Fibroblast of lung (primary cell): ENCODE data around the gene MYOC. TPM values are rescaled to one million over a fixed set of nuclear protein-coding genes. Genes with fewer than 3 reads are reported as not detected.

Experiments used
- DNase-seq, 2 donors: peaks; one replicate each; pipeline versions ENCODE4 v3.0.0 to v3.0.0-alpha.2; 2010; ENCODE audit warnings: low read depth in 2 of 2
- H2AFZ ChIP-seq: 2 replicates; pipeline ENCODE4 v1.5.1; 2012; ENCODE audit warnings: low read length, control low read depth, inconsistent platforms
- H3K27ac ChIP-seq: 2 replicates; pipeline ENCODE4 v1.5.1; 2011; ENCODE audit warnings: low read length, control low read depth; ENCODE audit not compliant: insufficient read depth
- H3K27me3 ChIP-seq: 2 replicates; pipeline ENCODE4 v1.5.1; 2011; ENCODE audit warnings: mild to moderate bottlenecking, low read length; ENCODE audit not compliant: control insufficient read depth, insufficient read depth
- H3K36me3 ChIP-seq: 2 replicates; pipeline ENCODE4 v1.5.1; 2011; ENCODE audit warnings: low read length; ENCODE audit not compliant: control insufficient read depth, insufficient read depth
- H3K4me1 ChIP-seq: 2 replicates; pipeline ENCODE4 v1.5.1; 2011; ENCODE audit warnings: low read length; ENCODE audit not compliant: control insufficient read depth, insufficient read depth; ENCODE audit errors: extremely low read depth
- H3K4me2 ChIP-seq: 2 replicates; pipeline ENCODE4 v1.5.1; 2011; ENCODE audit warnings: low read length, control low read depth; ENCODE audit not compliant: insufficient read depth; ENCODE audit errors: extremely low read depth
- H3K4me3 ChIP-seq, 4 experiments: fragments of 200-600 bp in 1 of 4; sonication (generic) in 1 of 4; replicated peaks in 1 of 4; 2 replicates each; pipeline ENCODE4 v1.5.1; 2011 to 2016; ENCODE audit warnings: low read length in 4 of 4, low read depth in 3 of 4, mild to moderate bottlenecking in 3 of 4, control low read depth in 2 of 4, inconsistent platforms in 1 of 4, mixed read lengths in 1 of 4; ENCODE audit not compliant: insufficient read depth in 1 of 4; ENCODE audit errors: control extremely low read depth in 1 of 4
- H3K79me2 ChIP-seq: 2 replicates; pipeline ENCODE4 v1.5.1; 2012; ENCODE audit warnings: mild to moderate bottlenecking, low read length, inconsistent platforms; ENCODE audit not compliant: control insufficient read depth, insufficient read depth
- H3K9ac ChIP-seq: 2 replicates; pipeline ENCODE4 v1.5.1; 2011; ENCODE audit warnings: mild to moderate bottlenecking, low read length, control low read depth; ENCODE audit not compliant: insufficient read depth
- H3K9me3 ChIP-seq: 2 replicates; pipeline ENCODE4 v1.5.1; 2012; ENCODE audit warnings: low read depth, low read length; ENCODE audit not compliant: control insufficient read depth, insufficient read depth
- H4K20me1 ChIP-seq: 2 replicates; pipeline ENCODE4 v1.5.1; 2011; ENCODE audit warnings: low read length; ENCODE audit not compliant: control insufficient read depth, insufficient read depth; ENCODE audit errors: extremely low read depth
- EZH2 ChIP-seq: IDR thresholded peaks from 2 replicates; pipeline ENCODE4 v1.5.1; 2012; ENCODE audit warnings: low read length, control low read depth, mild to moderate bottlenecking; ENCODE audit errors: missing control alignments
- polyA plus RNA-seq, 2 donors: library from polyadenylated mRNA; depleted of rRNA in 1 of 2; stranded (reverse) in 1 of 2; unstranded in 1 of 2; fragments of >200 nt; gene quantifications; 2 replicates each; pipeline ENCODE4 v1.2.1, GENCODE V29; 2011 to 2012; ENCODE audit warnings: missing spikeins in 1 of 2
- total RNA-seq: library from RNA; depleted of rRNA; stranded (reverse); fragments of >200 nt; gene quantifications from 2 replicates; pipeline ENCODE4 v1.2.1, GENCODE V29; 2014
- TF ChIP-seq, protein P1 (sequence below), 2 donors: IDR thresholded peaks in 1 of 2; conservative IDR thresholded peaks in 1 of 2; 1 replicate in 1 of 2; 2 replicates in 1 of 2; pipeline ENCODE4 v1.5.1; 2011 to 2012; ENCODE audit warnings: low read length in 2 of 2, control low read depth in 1 of 2, inconsistent platforms in 1 of 2, low read depth in 1 of 2, mild to moderate bottlenecking in 1 of 2

Gene MYOC
- total and polyA plus RNA-seq, 2 donors (not counting 1 experiment from before 2014, with no cell fraction given), result 1.2 to 2.0 TPM

DNA sequence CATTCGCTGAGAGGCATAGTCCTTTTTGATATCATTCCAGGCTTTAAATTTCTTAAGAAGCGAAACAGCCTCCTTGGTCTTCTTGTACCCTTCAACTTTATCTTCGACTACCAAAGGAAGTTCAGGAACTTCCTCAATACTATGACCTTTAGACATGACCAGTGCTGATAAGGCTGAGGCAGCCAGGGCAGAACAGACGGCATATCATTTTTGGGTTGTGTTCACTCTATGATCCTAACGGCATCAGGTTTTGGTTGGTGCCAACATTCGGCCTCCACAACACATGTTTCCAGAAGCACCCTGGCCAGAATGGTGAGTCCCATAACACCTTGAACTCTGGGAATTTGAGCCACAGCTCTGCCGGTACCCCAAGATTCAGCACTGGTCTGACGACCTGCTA, 31.4 kb upstream of the MYOC start:
- no peaks in the 10 kb centered on the region for H4K20me1 ChIP-seq
- TF ChIP-seq, protein P1, sequence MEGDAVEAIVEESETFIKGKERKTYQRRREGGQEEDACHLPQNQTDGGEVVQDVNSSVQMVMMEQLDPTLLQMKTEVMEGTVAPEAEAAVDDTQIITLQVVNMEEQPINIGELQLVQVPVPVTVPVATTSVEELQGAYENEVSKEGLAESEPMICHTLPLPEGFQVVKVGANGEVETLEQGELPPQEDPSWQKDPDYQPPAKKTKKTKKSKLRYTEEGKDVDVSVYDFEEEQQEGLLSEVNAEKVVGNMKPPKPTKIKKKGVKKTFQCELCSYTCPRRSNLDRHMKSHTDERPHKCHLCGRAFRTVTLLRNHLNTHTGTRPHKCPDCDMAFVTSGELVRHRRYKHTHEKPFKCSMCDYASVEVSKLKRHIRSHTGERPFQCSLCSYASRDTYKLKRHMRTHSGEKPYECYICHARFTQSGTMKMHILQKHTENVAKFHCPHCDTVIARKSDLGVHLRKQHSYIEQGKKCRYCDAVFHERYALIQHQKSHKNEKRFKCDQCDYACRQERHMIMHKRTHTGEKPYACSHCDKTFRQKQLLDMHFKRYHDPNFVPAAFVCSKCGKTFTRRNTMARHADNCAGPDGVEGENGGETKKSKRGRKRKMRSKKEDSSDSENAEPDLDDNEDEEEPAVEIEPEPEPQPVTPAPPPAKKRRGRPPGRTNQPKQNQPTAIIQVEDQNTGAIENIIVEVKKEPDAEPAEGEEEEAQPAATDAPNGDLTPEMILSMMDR (conservative IDR thresholded peaks at IDR 0.05 in 1 of 2, IDR thresholded peaks at IDR 0.05 in 1 of 2; ENCODE audit: low read depth in 1 of 2, low read length in 2 of 2), result no peak
- TF ChIP-seq EZH2, result no peak
- no peaks in the 10 kb centered on the region for H3K4me1 ChIP-seq
- H3K27ac ChIP-seq, result no peak overlapping the region
- H2AFZ ChIP-seq, result no peak overlapping the region
- no peak overlapping the region for H3K4me3 ChIP-seq
- no peaks in the 10 kb centered on the region for H3K79me2 ChIP-seq
- H3K36me3 ChIP-seq, result no peaks in the 10 kb centered on the region
- no peak overlapping the region for H3K9ac ChIP-seq
- H3K4me2 ChIP-seq, result no peak overlapping the region
- no peaks in the 10 kb centered on the region for H3K9me3 ChIP-seq
- H3K27me3 ChIP-seq, result no peaks in the 10 kb centered on the region
- DNase-seq, result no peak

DNA sequence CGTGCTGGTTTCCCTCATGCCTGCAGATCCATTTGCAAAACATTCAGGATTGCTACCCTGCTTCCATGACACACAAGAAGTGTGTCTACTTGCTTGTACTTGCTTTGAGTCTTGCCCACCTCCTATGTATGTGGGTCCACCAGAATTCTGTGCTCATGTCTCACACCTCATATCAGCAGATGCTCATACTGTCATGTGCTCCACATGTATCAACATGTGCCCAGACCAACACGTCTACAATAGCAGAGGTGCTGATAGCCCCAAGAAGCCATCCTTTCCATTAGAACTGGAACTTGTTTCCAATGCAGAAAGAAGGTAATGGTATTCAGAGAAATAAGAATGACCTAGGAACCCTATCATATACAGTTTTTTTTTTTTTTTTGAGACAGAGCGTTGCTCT, 27.9 kb upstream of the MYOC start:
- H3K36me3 ChIP-seq, result no peaks in the 10 kb centered on the region
- H3K4me2 ChIP-seq, result no peak overlapping the region
- no peaks in the 10 kb centered on the region for H3K9me3 ChIP-seq
- no peak overlapping the region for H3K4me3 ChIP-seq
- no peaks in the 10 kb centered on the region for H4K20me1 ChIP-seq
- no peaks in the 10 kb centered on the region for H3K4me1 ChIP-seq
- no peak overlapping the region for H2AFZ ChIP-seq
- H3K79me2 ChIP-seq, result no peaks in the 10 kb centered on the region
- no peaks in the 10 kb centered on the region for H3K27me3 ChIP-seq
- no peak overlapping the region for H3K27ac ChIP-seq
- TF ChIP-seq, protein P1 (conservative IDR thresholded peaks at IDR 0.05 in 1 of 2, IDR thresholded peaks at IDR 0.05 in 1 of 2; ENCODE audit: low read depth in 1 of 2, low read length in 2 of 2), result no peak
- TF ChIP-seq EZH2, result no peak
- no peak for DNase-seq
- H3K9ac ChIP-seq, result no peak overlapping the region

DNA sequence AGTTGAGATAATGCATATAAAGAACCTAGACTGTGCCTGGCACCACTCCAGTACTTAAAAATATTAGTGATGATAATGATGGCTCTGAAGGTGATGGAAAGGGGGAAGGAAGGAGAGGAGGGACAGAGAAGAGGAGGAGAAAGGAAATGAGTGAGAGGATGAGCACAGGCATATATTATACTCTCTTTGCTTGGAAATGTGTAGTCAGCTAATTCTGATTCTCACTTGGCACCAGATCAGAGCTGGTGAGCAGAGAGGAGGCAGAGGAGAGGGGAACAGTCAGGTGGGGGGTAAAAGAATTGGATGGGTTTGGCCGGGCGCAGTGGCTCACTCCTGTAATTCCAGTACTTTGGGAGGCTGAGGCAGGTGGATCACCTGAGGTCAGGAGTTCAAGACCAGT, 24.3 kb upstream of the MYOC start:
- H3K4me1 ChIP-seq, result no peaks in the 10 kb centered on the region
- no peak overlapping the region for H3K9ac ChIP-seq
- H4K20me1 ChIP-seq, result no peaks in the 10 kb centered on the region
- no peak overlapping the region for H2AFZ ChIP-seq
- no peak overlapping the region for H3K27ac ChIP-seq
- H3K4me3 ChIP-seq, result no peak overlapping the region
- TF ChIP-seq EZH2, result no peak
- TF ChIP-seq, protein P1 (conservative IDR thresholded peaks at IDR 0.05 in 1 of 2, IDR thresholded peaks at IDR 0.05 in 1 of 2; ENCODE audit: low read depth in 1 of 2, low read length in 2 of 2), result no peak
- H3K36me3 ChIP-seq, result no peaks in the 10 kb centered on the region
- no peak for DNase-seq
- H3K9me3 ChIP-seq, result no peaks in the 10 kb centered on the region
- H3K79me2 ChIP-seq, result no peaks in the 10 kb centered on the region
- no peaks in the 10 kb centered on the region for H3K27me3 ChIP-seq
- no peak overlapping the region for H3K4me2 ChIP-seq
